DMS79 (cell line): ENCODE measurements around the gene ARF1.

Experiments
- DNase-seq: peaks from one replicate; lab custom pipeline; 2025; lab: John Stamatoyannopoulos, UW

Gene ARF1

DNA sequence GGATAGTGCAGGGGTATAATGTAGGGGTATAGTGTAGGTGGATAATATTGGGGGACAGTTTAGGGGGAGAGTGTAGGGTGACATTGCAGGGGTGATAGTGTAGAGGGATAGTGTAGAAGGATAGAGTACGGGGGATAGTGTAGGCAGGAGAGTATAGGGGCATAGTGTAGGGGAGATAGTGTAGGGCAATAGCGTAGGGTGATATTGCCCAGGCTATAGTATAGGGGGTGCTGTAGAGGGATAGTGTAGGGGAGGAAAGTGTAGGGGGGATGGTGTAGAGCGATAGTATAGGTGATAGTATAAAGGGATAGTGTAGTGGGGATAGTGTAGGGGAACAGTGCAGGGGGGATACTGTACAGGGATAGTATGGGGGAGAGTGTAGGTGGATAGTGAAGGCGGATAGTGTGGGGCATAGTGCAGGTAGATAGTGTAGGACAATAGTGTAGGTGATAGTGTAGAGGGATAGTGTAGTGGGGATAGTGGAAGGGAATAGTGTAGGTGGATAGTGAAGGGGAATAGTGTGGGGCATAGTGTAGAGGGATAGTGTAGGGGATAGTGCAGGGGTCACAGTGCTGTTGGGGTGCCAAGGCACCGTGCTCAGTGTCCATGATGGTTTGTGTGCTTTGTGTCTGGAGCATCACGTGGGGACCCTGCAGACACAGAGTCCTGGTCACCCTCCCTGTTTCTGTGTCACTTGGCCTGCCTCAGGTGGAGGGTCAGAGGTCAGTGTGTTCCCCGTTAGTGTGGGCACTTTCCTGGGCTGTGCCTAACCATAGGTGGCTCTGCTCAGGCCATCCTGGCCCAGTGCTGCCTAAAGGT lies 10.5 kb upstream of the ARF1 start:
- no peak for DNase-seq

DNA sequence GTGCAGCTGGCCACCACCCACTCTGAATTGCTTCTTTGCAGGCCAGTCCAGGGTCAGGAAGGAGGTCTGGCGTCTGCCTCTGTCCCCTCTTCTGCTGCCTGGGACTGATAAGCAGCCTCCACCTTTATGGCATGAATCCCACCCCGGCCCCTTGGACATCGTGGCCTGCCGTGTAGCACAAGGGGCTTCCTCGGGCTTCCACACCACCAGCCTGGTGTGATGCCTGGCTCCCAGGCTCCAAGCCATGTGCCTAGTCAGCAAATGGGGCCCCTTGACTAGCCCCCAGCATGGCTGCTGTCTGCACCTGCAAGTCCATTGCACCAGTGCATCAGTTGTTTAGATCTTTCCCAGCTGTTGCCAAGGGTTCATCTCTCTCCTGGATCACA lies 9.9 kb upstream of the ARF1 start:
- DNase-seq: no peak

DNA sequence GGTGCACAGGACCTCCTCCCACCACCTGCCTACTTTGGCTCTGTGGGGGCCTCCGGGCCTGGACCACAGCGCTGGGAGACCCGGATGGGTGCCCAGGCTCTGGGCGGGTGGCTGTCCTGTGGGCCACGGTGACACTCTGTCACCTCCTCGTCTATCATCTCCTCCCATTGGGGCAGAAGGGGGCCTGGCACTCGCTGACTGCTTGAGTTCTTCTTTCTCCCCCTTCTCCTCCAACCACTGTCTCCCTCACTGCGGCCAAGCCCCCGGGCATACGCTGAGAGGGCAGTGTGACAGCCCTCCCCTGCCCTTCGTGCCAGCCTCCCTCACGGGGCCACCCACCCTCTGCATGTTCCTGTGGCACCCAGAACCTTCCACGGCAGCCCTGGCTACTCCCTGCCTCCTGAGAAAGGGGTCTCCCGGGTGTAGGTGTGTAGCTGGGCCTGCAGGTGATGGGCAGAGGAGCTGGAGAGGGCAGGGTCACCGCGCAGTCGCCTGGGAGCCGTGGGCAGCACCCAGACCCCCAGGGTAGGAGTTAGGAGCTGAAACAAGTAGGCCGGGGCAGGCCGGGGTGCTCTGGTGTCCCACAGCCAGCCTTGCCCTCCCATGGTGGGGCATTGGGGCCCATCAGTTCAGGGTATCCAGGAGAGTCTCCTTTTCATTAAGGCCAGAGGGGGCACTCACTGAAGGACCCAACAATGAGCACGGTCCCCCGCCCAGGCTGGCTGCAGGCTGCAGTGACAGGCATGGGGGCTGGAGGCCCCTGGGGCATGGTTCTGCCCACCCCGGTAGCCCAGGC lies 9.2 kb upstream of the ARF1 start:
- no peak for DNase-seq

DNA sequence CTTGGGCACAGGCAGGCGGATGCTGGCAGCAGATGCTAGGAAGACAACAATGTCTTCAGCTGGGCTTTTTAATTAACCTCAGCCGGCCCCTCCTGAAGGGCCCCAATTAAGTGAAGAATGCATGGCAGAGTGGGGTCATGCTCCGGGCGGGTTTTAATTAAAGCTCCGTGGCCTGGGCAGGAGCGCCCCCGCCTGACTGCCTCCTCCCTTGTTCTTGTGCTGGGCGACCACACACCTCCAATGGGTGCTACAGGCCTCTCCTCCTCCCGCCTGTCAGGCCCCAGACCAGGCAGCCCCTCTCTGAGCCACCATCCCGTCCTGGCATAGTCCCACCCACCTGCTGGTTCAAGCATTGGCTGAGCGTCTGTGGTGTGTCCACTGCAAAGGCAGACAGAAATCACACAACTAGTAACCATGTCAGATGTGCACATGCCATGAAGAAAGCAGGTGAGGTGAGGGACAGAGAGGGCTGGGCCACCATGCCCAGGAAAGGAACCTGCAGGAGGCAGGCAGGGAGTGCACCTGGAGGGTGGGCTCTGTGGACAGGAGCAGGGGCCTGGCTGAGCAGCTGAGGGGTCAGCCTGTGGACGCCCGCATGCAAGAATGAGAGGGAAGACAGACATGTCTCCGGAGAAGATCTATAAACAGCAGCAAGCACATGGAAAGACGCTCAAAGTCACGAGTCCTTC lies 8.5 kb upstream of the ARF1 start:
- DNase-seq: peak; percentile 36

DNA sequence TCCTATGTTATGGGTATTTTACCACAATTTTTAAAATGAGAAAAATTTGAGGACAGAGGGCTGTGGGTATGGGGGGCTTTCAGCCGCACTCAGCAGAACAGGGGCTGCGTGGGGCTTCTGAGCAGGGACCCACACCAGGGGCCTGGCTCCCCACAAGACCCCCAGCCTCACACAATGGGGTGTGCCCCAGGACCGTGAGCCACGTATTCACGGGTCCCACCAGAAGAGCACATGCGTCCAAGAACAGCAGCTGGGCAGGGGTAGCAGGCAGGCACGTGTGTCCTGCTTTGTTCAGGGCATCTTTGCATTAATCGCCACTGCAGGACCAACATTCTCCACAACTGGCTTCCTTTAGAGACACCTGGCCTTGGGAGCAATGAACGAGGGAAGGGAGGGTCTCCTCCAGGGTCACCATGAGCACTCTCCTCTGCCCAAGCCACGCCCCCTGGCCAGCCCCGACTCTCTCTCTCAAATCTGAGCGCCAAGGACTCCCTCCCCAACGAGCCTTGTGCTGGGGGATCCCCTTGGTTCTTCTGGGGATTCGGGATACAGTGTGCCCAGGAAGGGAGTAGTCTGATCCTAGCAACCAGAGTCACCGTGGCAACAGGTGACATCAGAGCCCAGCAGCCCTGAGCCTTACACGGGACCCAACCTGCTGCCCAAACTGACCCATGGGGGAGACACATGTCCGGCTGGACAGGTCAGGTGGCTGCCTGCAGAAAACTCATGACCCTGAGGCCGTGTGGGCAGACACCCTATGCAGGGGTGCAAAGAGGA lies 7.4 kb upstream of the ARF1 start:
- DNase-seq: no peak

DNA sequence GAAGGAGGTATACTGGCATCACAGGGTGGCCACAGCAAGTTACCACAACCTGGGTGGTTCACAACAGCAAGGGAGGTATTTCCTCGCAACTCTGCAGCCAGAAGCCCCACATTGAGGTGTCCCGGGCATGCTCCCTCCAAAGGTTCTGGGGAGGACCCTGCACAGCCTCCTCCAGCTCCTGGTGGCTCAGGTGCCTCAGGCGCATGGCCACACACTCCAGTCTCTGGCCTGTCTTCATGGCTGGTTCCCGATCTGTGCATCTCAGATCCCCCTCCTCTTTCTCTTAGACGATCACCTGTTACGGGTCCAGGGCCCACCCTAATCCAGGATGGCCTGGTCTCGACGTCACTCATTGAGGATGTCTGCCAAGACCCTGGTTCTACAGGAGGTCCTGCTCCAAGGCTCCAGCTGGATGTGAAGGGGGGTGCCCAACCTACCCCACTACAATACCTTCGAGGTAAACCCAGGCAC lies 6.7 kb upstream of the ARF1 start:
- DNase-seq: no peak

DNA sequence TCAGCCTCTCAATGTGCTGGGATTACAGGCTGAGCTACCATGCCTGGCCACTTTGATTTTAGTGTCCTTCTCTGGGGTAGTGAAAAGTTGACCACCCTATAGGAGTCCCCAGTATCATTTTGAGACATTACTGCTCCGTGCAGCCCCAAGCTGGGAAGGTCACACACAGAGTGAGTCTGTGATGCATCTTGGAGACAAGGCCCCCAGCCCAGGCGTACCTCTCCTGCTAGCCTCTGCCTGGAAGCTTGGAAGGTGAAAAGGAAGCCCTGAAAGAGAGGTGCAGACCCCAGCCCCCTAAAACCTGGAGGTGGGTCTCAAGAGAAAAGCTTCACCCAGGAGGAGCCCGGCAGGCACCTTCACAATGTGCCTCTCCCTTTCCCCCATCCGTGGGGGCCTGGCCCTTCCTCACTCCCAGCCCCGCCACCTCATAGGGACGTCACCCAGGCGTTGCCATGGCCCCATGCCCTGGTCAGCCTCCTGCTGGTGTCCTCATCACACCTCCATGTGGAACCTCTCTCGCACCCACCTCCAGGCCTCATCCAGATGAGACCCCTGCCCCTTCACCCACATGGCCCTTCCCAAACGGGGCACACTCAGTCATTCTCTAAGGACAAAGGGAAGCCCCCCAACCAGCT lies 5.6 kb upstream of the ARF1 start:
- DNase-seq: no peak

DNA sequence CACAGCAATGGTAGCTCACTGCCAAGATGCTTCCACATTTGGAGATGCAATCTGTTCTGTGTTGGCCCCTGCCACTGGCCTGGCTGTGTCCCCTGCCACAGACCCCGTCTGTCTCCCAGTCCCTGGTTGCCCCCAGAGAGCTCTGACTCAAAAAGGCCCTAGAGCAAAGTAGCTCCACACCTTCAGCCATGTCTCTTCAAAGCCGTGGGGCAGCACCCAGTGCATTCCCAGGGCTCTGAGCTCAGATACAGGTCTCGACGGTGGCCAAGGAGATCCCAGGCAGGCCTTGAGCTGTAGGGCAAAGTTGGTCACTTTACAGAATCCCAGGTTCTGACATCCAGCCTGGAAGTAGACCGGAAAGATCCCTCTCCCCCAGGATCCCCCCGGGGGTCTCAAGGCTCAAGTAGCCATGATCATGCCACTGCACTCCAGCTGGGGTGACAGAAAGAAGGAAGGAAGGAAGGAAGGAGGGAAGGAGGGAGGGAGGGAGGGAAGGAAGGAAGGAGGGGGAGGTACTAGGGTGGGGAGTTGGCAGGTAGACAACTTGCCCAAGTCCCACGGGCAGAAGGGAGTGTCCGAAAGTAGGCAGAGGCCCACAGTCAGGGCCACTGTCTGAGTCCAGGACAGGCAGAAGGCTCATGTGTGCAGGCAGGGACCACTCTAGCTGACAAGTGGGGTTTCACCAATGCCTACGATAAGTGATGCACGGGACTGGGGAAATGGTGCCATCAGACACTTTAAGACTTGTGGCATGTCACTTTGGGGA lies 4.8 kb upstream of the ARF1 start:
- no peak for DNase-seq

DNA sequence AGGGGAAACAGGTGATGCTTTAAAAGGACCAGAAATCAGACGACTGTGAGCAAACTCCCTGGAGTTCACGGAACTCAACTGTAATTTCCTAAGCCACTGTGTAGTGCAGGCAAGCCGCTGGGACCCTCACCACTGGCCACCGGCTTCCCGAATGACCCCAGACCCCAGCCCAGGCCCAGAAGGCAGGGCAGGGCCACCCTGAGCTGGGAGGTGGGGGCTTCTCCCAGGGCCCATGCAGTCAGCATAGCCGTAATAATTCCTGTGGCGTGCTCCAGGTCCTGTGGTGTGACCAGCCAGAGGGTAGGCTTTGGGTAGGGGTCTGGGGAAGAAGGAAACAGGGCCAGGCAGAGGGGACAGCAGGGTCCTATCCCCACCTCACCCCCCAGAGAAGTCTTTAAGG lies 3.5 kb upstream of the ARF1 start:
- DNase-seq: no peak

DNA sequence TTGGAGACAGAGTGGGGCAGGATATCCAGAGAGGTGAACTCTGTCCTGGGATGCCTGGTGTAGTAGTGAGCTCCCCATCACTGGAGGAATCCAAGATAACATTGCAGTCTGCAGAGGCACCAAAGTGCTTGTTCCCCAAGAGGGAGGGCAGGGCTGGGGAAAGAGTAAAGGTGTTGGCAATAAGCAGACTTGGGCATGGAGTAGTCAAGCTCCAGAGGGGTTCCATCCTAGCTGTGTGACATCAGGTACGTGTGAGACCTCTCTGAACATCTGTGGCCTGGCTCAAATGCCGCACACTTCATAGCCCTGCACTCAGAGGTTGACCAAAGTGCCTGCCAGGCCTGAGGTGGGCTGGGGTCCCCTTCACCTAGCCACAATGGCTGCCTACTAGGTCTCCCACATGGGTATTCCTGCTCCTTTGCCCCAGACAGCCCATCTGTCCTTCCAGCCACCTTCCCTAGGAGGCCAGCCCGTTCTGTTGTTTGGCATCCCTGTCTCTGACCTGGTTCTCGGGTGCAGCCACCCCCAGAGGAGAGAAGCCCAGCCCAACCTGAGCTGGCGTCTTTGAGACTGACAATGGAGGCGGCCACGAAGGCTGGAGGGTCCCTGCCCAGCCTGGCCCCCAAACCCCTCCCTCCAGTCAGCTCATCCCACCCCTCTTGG lies 2.8 kb upstream of the ARF1 start:
- DNase-seq: no peak

DNA sequence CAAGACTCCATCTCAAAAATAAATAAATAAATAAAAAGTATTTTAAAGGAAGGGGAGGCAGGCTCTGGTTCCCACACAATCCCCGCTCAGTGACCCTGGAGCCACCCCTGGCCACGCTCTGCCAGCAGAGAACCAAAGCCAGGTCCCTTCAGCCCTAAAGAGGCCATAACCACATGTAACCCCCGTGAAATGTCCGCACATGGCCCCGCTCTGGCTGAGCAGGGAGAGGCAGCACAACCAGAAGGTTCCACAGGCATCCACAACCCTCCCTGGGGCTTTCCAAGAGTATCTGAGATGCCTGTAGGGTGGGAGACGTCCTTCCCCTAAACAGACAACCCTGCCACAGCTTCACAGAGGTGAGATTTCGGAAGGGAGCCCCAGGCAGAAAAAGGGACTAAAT lies 1.4 kb upstream of the ARF1 start:
- DNase-seq: no peak

DNA sequence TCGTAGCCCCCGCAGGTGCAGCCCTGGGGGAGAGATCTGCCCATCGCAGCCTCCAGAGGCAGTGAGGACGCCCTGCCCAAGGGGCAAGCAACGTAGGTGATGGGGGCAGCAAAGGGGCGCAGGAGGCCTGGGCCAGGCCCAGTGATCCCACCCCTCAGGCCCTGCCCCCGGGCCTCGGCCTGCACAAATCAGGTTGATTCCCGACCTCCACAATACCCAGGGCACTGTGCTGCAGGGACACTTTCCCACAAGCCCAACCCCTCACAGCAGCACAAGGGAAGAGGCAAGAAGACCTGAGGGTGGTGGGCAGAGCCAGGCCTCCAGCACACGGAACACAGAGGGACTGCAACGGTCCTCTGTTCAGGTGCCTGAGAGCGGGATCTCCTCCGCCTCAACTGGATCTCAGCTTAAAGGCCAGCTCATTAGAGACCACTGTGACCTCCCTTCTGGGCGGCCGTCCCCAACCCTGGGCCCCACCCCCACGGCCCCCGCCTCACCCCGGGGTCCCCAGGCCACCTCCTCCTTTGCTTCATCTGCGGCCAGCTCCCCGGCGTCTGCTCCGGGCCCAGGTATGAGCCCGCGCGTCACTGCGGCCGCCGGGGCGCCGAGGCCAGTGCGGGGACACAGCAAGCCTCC lies 812 bp upstream of the ARF1 start:
- DNase-seq: peak; percentile 3

DNA sequence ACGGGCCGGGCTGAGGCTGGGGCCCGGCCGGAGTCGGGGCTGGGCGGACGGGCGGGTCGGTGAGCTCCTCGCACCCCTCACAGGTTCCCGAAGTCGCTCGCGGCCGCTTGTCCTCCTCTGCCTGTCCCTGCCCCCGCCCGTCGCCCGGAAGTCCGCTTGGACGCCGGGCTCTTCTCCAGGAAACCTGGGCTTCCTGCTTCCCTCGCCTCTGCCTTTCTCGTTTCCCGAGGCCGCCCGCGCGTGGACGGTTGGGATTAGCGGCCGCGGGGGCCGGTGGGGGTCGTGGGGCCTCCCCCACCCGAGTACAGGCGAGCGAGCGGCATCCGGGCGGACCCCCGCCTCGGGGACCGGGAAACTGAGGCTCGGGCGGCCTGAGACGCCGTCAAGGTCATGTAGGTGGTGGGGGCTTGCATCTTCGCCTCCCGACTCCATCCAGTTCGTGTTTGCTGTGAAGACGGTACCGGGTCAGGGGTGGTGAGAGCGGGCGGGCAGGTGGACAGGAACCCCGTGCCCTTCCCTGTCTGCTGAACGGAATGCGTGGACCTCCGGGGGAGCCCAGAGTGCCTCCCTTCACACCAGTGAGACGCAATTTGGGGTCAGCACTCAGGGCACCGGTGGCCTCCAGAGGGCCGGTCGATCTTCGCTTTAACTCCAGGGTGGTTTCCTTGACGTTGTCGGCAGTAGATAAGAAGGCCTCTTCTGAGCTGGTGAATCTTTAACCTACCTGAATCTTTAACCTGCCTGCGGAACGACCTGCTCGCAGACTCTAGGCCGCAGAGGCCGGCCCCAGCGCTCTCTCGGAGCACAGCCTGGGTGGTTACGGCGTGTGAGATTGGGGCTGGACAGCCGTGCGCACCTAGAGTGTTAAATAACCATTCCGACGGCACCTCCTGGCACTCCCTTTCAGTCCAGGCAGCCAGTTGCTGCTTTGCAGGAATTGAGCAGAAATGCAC lies 686 bp downstream of the ARF1 start:
- DNase-seq: no peak

DNA sequence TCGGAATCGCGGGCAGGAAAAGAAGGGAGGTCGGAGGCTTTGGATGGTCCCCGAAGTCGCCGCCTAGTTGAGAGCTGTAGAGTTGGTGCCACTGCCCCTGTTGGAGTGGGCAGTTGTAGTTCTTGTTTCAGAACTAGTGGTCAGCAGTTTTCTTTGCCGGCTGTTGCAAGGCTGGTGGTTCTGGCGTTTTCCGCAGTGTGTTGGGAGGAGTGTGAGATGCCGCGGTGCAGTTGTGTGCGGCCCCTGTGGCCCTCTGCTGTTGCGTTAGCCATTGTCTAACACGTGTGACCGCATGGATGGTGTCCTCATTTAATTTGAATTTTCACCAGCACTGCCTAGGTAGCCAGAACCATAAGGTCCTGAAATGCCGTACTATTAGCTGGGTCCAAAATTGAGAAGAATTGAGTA lies 1.4 kb downstream of the ARF1 start:
- no peak for DNase-seq

DNA sequence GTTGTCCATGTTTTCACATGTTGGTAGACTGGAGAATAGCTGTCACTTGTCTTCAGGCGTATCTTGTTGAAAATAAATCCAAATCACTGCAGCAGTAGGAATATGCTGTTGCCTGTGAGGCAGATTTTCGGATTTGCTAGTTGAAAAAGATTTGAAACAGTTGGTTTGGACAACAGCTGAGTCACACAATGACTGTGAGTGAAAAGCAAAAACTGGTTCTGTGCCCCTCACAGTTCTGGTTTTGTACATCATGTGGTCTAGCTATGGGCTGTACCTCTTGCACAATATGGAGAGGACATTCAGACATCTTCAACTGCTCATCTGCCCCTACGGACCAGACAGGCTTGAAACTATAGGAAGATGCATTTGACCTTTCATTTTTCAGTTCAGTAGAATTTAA lies 1.8 kb downstream of the ARF1 start:
- no peak for DNase-seq

DNA sequence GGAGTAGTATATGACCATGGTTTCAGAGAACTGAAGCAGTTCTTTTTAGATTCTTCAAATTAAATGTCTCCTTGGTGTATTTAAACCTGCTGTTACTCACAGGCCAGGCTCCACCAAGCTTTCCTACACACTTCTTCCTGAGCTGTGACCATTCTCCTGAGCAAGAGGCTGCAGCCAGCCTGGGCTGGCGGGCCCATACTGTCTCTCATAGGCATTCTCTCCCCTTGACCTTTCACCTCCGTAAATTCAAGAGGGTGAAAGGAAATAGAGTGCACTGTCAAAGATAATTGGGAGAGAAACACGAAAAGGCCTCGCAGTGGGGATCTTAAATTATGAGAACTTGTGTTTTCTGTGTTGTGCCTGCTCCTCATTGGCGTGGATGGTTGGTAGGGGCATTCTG lies 2.3 kb downstream of the ARF1 start:
- DNase-seq: no peak

DNA sequence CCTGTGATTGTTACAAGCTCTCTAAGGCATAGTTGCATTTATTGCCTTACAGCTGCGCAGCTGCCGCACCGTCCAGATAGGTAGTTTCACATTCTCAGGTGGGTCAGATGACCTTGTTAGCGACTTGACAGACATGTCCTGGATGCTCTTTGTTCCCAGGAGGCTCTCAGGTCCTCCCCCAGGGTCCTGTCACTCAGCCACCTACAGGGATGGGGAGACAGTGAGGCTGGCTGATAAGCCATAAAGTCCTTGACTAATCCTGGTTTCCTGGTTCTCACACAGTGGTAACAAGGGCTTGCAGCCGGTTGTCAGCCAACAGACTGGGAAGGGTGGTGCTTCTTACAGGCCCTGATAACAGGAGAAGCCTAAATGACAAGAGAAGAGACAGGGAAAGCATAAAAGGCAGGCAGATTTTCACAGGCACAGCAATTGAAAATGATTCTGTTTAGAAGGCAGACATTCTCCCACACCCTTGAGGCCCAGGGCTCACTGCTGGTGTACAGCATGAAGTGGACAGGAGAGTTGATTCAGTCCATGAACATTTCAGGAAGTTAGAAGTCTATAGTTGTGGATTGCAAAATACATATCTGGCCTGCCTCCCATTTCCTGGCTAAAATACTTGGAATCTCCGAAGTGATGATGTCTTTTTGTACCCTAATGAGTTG lies 2.9 kb downstream of the ARF1 start:
- no peak for DNase-seq

DNA sequence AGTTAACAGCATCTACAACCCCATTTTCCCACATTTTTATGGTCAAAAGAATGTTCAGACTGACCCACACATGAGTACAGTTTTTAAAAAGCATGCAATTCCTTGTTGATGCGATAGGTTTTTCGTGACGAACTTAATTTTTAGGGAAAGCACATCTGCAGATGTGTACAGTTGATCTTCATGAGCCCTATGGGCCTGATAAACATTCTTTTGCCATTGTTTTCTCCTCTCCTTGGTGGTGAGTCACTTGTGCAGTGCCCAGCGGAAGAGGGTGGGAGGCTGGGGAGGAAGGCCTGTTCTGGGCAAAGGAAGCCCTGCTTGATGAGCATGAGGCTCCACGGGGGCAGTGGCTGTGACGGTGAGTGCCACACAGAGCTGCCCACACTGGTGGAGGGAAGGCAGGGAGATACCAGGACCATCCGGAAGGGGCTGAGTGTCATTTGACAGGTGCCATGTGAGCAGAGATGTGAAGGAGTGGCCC lies 5.3 kb downstream of the ARF1 start:
- DNase-seq: no peak
